HG03378 (cell line): ENCODE results near the gene CFAP92.

ENCODE experiments used
- ATAC-seq: cut with Tn5 transposase; IDR thresholded peaks from one replicate; pipeline ENCODE4 v1.9.1; 2021; ENCODE audit warnings: mild to moderate bottlenecking, moderate library complexity; ENCODE audit not compliant: unreplicated experiment

Gene CFAP92

GRCh38 chr3:128992926-128993460, 883 bp downstream of the CFAP92 start:
- no peak for ATAC-seq

GRCh38 chr3:128991355-128991895, 2.5 kb downstream of the CFAP92 start:
- ATAC-seq, result no peak

GRCh38 chr3:128988286-128988685, 5.6 kb downstream of the CFAP92 start:
- ATAC-seq, result no peak

- ATAC-seq, result no peak
Observed at GRCh38 chr3:128987302-128988100, 6.4 kb downstream of the CFAP92 start.

GRCh38 chr3:128984596-128984995, 9.3 kb downstream of the CFAP92 start:
- no peak for ATAC-seq

GRCh38 chr3:128983293-128984069, 10.4 kb downstream of the CFAP92 start:
- ATAC-seq, result no peak

GRCh38 chr3:128975276-128975675, 18.6 kb downstream of the CFAP92 start:
- ATAC-seq, result no peak

GRCh38 chr3:128973988-128974564, 19.8 kb downstream of the CFAP92 start:
- no peak for ATAC-seq

- ATAC-seq, result no peak
Observed at GRCh38 chr3:128971421-128972100, 22.3 kb downstream of the CFAP92 start.

- ATAC-seq, result no peak
Observed at GRCh38 chr3:128970740-128971047, 23.2 kb downstream of the CFAP92 start.

GRCh38 chr3:128969993-128970739, 23.7 kb downstream of the CFAP92 start:
- ATAC-seq, result no peak

- ATAC-seq, result no peak
Observed at GRCh38 chr3:128967748-128968355, 26.0 kb downstream of the CFAP92 start.

GRCh38 chr3:128965818-128966217, 28.1 kb downstream of the CFAP92 start:
- ATAC-seq, result no peak

GRCh38 chr3:128965280-128965679, 28.6 kb downstream of the CFAP92 start:
- no peak for ATAC-seq

GRCh38 chr3:128956440-128956839, 37.4 kb downstream of the CFAP92 start:
- ATAC-seq, result no peak

GRCh38 chr3:128950223-128950938, 43.5 kb downstream of the CFAP92 start:
- no peak for ATAC-seq

GRCh38 chr3:128949158-128949557, 44.7 kb downstream of the CFAP92 start:
- ATAC-seq, result no peak

- no peak for ATAC-seq
Observed at GRCh38 chr3:128946411-128946810, 47.5 kb downstream of the CFAP92 start.

GRCh38 chr3:128945878-128946175, 48.0 kb downstream of the CFAP92 start:
- ATAC-seq, result no peak
